Heart left ventricle (tissue), 16 donors: ENCODE data around the gene P4HA3. TPM values are rescaled to one million over a fixed set of nuclear protein-coding genes. Genes with fewer than 3 reads are reported as not detected.

Experiments
- ATAC-seq, 4 donors: fragments of 200-7000 bp; cut with Tn5 transposase; one replicate each; pipeline ENCODE4 v1.9.1; 2020 to 2022; ENCODE audit warnings: moderate library complexity in 4 of 4, mild to moderate bottlenecking in 3 of 4, moderate number of reproducible peaks in 1 of 4
- DNase-seq, 5 donors: peaks; one replicate each; pipeline ENCODE4 v3.0.0-alpha.2; 2020
- H3K27ac ChIP-seq, 12 donors: fragments of 200-600 bp; sonication (generic) in 4 of 12; one replicate each; pipeline versions ENCODE4 v1.5.0 to v1.8.0; 2016 to 2022; ENCODE audit warnings: mild to moderate bottlenecking in 2 of 12
- H3K27me3 ChIP-seq, 9 donors: fragments of 200-600 bp; sonication (generic) in 2 of 9; one replicate each; pipeline versions ENCODE4 v1.5.1 to v1.8.0; 2016 to 2022; ENCODE audit warnings: mild to moderate bottlenecking in 3 of 9
- H3K36me3 ChIP-seq, 9 donors: fragments of 200-600 bp; sonication (generic) in 2 of 9; one replicate each; pipeline versions ENCODE4 v1.5.0 to v1.8.0; 2018 to 2022; ENCODE audit warnings: mild to moderate bottlenecking in 2 of 9
- H3K4me1 ChIP-seq, 12 donors: fragments of 200-600 bp; sonication (generic) in 4 of 12; one replicate each; pipeline versions ENCODE4 v1.5.0 to v1.8.0; 2016 to 2022; ENCODE audit warnings: mild to moderate bottlenecking in 3 of 12
- H3K4me3 ChIP-seq, 12 donors: fragments of 200-600 bp; sonication (generic) in 4 of 12; one replicate each; pipeline versions ENCODE4 v1.5.0 to v1.8.0; 2017 to 2022; ENCODE audit warnings: mild to moderate bottlenecking in 9 of 12, moderate library complexity in 4 of 12
- H3K9me3 ChIP-seq, 12 donors: fragments of 200-600 bp; sonication (generic) in 4 of 12; one replicate each; pipeline versions ENCODE4 v1.5.0 to v1.8.0; 2016 to 2022; ENCODE audit warnings: mild to moderate bottlenecking in 1 of 12
- POLR2A ChIP-seq, 2 donors: fragments of 450-650 bp; IDR thresholded peaks; one replicate each; pipeline ENCODE4 v1.6.1; 2017; ENCODE audit warnings: antibody characterized with exemption in 2 of 2, mild to moderate bottlenecking in 2 of 2, moderate library complexity in 2 of 2
- WGBS, 4 donors: extraction: QIAGEN DNeasy Blood & Tissue Kit in 2 of 4; methylation state at CpG; one replicate each; pipeline versions ENCODE4 v1.1.5 to v1.1.7; 2013 to 2018; 5-methylcytosine and 5-hydroxymethylcytosine counted together
- intact Hi-C, 10 donors: fragments of 100-400 bp; cut with DNase I; formaldehyde crosslinking; loops; one replicate each; pipeline versions ENCODE4 v1.11.1 to v1.14.2; 2022
- polyA plus RNA-seq, 2 donors: library from polyadenylated mRNA; stranded (reverse); fragments of 200-250 nt; gene quantifications; one replicate each; pipeline ENCODE4 v1.2.3, GENCODE V29; 2013
- total RNA-seq, 9 donors: library from RNA; depleted of rRNA in 2 of 9; stranded (reverse); fragments of >200 nt in 2 of 9; fragmentation: NEBNext Ultra II Directional in 3 of 9; extraction: Animal tissue kit (Norgen Biotek cat#: 25700) in 3 of 9; gene quantifications; one replicate each; pipeline versions ENCODE4 v1.1.0 to v1.2.4, GENCODE V29; 2016 to 2023
- TF ChIP-seq, protein P1 (sequence below), 12 donors: fragments of 200-600 bp; sonication (generic) in 4 of 12; IDR thresholded peaks; one replicate each; pipeline versions ENCODE4 v1.5.0 to v1.8.0; 2018 to 2022; ENCODE audit warnings: antibody characterized with exemption in 12 of 12, mild to moderate bottlenecking in 5 of 12
- donor health status: ischemic (EF 13 %, LVEDD 7.1; RV severe dilation, severe dysfunction).
- donor health status: healthy with polysubstance abuse.
- donor health status: DM: no; HTN: yes; CAD: no.
- donor health status: DM: no; HTN: no; CAD: no.
- donor health status: ischemic (EF 25% LVEDD 6.9; RV normal size, moderate dysfunction).
- donor health status: ischemic (EF 25% LVEDD 5.7; RV mildly dilated, moderate dysfunction).
- donor health status: healthy.
- donor health status: DM: yes; HTN: yes; CAD: no.
- donor health status: ischemic (EF 35%, LVEDD 5.7; RV mildly dilated, moderate dysfunction).
- donor health status: nonischemic (EF 11% LVEDD 7.7; RV severe dilation, severe dysfunction).
- donor health status: DM: yes; HTN: yes; CAD: no.
- donor health status: PGD.
- donor health status: ischemic (EF 29% LVEDD 5.4; RV normal size, mild dysfunction).
- donor health status: nonischemic (EF 23%, LVEDD 6.1; RV moderate dilation, normal function).

Gene P4HA3
- total and polyA plus RNA-seq, 11 donors: 0.15 to 1.2 (median 0.54) TPM; not detected in 4

DNA sequence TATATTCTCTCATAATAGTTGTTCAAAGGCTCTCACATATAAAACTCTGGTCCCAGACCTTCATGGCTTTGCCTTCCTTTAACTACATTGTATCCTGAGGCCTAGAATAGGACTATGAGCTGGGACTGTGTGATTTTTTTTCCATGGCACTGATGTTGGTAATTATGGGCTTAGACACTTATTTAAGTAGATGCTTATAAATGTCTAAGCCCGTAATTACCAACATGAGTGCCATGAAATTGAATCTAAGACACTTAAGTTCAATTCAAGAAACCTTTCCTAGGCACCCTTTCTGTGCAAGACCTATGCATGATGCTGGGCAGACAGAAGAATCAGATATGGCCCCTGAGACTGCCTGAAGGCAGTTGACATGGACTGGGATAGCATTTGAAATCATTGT is 63.0 kb downstream of the P4HA3 start:
- 92 to 100% (median 95%) methylated on average over 1 of the region's 1 CpG for WGBS, 4 donors
- intact Hi-C loops: no loop called here

DNA sequence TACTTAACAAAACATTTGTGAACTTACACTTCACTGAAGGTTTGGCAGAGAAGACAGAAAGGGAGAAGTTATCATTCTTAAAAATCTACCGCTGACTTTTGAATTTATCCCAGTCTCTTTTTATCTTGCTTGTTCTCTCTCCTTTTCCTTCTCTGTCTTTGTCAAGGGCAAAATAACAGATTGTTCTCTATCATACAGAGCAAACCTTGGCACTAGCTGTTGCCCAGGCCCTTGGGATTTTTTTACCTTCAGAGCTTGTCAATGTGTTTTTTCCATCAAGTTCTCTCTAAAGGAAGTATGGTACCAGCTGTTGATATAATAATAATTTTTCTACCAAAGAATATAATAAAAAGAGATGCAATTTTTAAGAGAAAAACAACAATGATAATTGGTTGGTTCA is 73.2 kb downstream of the P4HA3 start:
- Histone ChIP-seq H3K9me3 (no peaks in the 10 kb centered on the region), H3K27me3 (no peaks in the 10 kb centered on the region), H3K36me3 (peaks cover 0 to 81% (median 71%) of the 10 kb centered on the region in 9 donors), H3K4me3 (no peak overlapping the region), H3K4me1 (peaks cover 0 to 16% (median 0%) of the 10 kb centered on the region in 12 donors), H3K27ac (no peak overlapping the region)
- intact Hi-C loops: no loop called here
- no peak for ATAC-seq
- no peak for DNase-seq
- TF ChIP-seq, protein P1, sequence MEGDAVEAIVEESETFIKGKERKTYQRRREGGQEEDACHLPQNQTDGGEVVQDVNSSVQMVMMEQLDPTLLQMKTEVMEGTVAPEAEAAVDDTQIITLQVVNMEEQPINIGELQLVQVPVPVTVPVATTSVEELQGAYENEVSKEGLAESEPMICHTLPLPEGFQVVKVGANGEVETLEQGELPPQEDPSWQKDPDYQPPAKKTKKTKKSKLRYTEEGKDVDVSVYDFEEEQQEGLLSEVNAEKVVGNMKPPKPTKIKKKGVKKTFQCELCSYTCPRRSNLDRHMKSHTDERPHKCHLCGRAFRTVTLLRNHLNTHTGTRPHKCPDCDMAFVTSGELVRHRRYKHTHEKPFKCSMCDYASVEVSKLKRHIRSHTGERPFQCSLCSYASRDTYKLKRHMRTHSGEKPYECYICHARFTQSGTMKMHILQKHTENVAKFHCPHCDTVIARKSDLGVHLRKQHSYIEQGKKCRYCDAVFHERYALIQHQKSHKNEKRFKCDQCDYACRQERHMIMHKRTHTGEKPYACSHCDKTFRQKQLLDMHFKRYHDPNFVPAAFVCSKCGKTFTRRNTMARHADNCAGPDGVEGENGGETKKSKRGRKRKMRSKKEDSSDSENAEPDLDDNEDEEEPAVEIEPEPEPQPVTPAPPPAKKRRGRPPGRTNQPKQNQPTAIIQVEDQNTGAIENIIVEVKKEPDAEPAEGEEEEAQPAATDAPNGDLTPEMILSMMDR (IDR thresholded peaks at IDR 0.05): no peak
- TF ChIP-seq POLR2A (IDR thresholded peaks at IDR 0.05): no peak
- 26 to 34% (median 29%) methylated on average over 1 of the region's 1 CpG for WGBS, 4 donors

More for the DNA sequence above, 63.0 kb downstream of the P4HA3 start:
- no peaks in the 10 kb centered on the region for H3K9me3 ChIP-seq
- ATAC-seq (no peak), DNase-seq (no peak)
- peaks cover 0 to 4% (median 0%) of the 10 kb centered on the region in 12 donors for H3K4me1 ChIP-seq
- H3K36me3 ChIP-seq: peaks cover 0 to 92% (median 72%) of the 10 kb centered on the region in 9 donors
- no peak for TF ChIP-seq POLR2A (IDR thresholded peaks at IDR 0.05)
- no peak overlapping the region for H3K27ac ChIP-seq
- no peaks in the 10 kb centered on the region for H3K27me3 ChIP-seq
- H3K4me3 ChIP-seq: no peak overlapping the region

GRCh38 chr11:74237541-74237940 is 73.9 kb downstream of the P4HA3 start:
- H3K4me3 ChIP-seq: no peak overlapping the region
- no peaks in the 10 kb centered on the region for H3K9me3 ChIP-seq
- peaks cover 0 to 16% (median 0%) of the 10 kb centered on the region in 12 donors for H3K4me1 ChIP-seq
- peaks cover 0 to 87% (median 73%) of the 10 kb centered on the region in 9 donors for H3K36me3 ChIP-seq
- intact Hi-C loops: no loop called here
- no peaks in the 10 kb centered on the region for H3K27me3 ChIP-seq
- ATAC-seq: no peak
- no peak for TF ChIP-seq POLR2A (IDR thresholded peaks at IDR 0.05)
- TF ChIP-seq, protein P1 (IDR thresholded peaks at IDR 0.05): no peak
- no peak for DNase-seq
- WGBS, 4 donors: 91 to 95% (median 91%) methylated on average over 2 of the region's 2 CpGs
- H3K27ac ChIP-seq: no peak overlapping the region

- no peak overlapping the region for H3K4me3 ChIP-seq
- peaks cover 0 to 92% (median 75%) of the 10 kb centered on the region in 9 donors for H3K36me3 ChIP-seq
- no peaks in the 10 kb centered on the region for H3K27me3 ChIP-seq
- ATAC-seq (peak in 3 of 4 donors; percentile 45 to 64 (median 48)), DNase-seq (no peak)
- intact Hi-C loops: no loop called here
- 61 to 83% (median 76%) methylated on average over 4 of the region's 4 CpGs for WGBS, 4 donors
- peak overlapping the region in 2 of 12 donors; percentile 29 to 30 for H3K27ac ChIP-seq
- TF ChIP-seq, protein P1 (IDR thresholded peaks at IDR 0.05): no peak
- no peak for TF ChIP-seq POLR2A (IDR thresholded peaks at IDR 0.05)
- H3K4me1 ChIP-seq: peaks cover 0 to 16% (median 0%) of the 10 kb centered on the region in 12 donors
- no peaks in the 10 kb centered on the region for H3K9me3 ChIP-seq
Observed at GRCh38 chr11:74235121-74235520, 76.3 kb downstream of the P4HA3 start.

DNA sequence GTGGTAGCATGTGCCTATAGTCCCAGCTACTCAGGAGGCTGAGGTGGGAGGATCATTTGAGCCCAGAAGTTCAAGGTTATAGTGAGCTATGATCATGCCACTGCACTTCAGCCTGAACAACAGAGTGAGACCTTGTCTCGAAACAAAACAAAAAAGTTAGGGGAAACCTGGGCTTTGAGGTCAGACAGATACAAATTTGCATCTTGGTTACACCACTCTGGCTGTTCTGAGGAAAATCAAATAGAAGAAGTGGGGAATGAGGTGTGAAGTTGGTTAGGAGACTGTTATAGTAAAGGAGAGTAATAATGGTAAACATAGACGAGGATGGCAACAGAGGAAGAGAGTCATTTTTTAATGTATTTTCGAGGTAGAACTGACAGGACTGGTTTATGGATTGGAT is 77.8 kb downstream of the P4HA3 start:
- no peaks in the 10 kb centered on the region for H3K27me3 ChIP-seq
- DNase-seq (no peak), ATAC-seq (no peak)
- intact Hi-C loops: no loop called here
- TF ChIP-seq, protein P1 (IDR thresholded peaks at IDR 0.05): no peak
- TF ChIP-seq POLR2A (IDR thresholded peaks at IDR 0.05): no peak
- H3K9me3 ChIP-seq: no peaks in the 10 kb centered on the region
- peaks cover 0 to 85% (median 67%) of the 10 kb centered on the region in 9 donors for H3K36me3 ChIP-seq
- peaks cover 0 to 16% (median 0%) of the 10 kb centered on the region in 12 donors for H3K4me1 ChIP-seq
- no peak overlapping the region for H3K27ac ChIP-seq
- 93 to 97% (median 96%) methylated on average over 3 of the region's 3 CpGs for WGBS, 4 donors
- no peak overlapping the region for H3K4me3 ChIP-seq
